Kidney epithelial cell (primary cell): ENCODE data around the gene TAF11L14. TPM values are rescaled to one million over a fixed set of nuclear protein-coding genes. Genes with fewer than 3 reads are reported as not detected.

ENCODE experiments used
- DNase-seq: peaks from one replicate; pipeline ENCODE4 v3.0.0-alpha.2; 2010; ENCODE audit warnings: low read depth
- H3K27me3 ChIP-seq: 2 replicates; pipeline ENCODE4 v1.6.0; 2011; ENCODE audit warnings: low read length; ENCODE audit not compliant: control insufficient read depth, insufficient read depth
- H3K36me3 ChIP-seq: 2 replicates; pipeline ENCODE4 v1.5.1; 2011; ENCODE audit warnings: low read length; ENCODE audit not compliant: control insufficient read depth, insufficient read depth
- H3K4me3 ChIP-seq: 2 replicates; pipeline ENCODE4 v1.5.1; 2011; ENCODE audit warnings: low read depth, mild to moderate bottlenecking, control low read depth, low read length
- CTCF ChIP-seq: IDR thresholded peaks from 2 replicates; pipeline ENCODE4 v1.5.1; 2011; ENCODE audit warnings: mild to moderate bottlenecking, moderate library complexity, low read length, control low read depth, inconsistent platforms; ENCODE audit not compliant: insufficient read depth, poor library complexity, severe bottlenecking
- total RNA-seq: library from RNA; depleted of rRNA; stranded (reverse); fragments of >200 nt; gene quantifications from 2 replicates; pipeline ENCODE4 v1.2.3, GENCODE V29; 2015

The TAF11L14 gene
- total RNA-seq, 1 donor from 2014 or later: not detected

GRCh38 chr5:17679597-17680203, 45.4 kb downstream of the TAF11L14 start:
- no peak for TF ChIP-seq CTCF

GRCh38 chr5:17680737-17681136, 46.5 kb downstream of the TAF11L14 start:
- Histone ChIP-seq H3K27me3 (no peaks in the 10 kb centered on the region), H3K4me3 (no peak overlapping the region), H3K36me3 (no peaks in the 10 kb centered on the region)
- no peak for TF ChIP-seq CTCF
- DNase-seq: no peak

More at GRCh38 chr5:17679597-17680203, 45.4 kb downstream of the TAF11L14 start:
- no peak for DNase-seq
- H3K27me3 ChIP-seq: no peaks in the 10 kb centered on the region
- no peak overlapping the region for H3K4me3 ChIP-seq
- H3K36me3 ChIP-seq: no peaks in the 10 kb centered on the region

Other genes with a start within 250 kb of the TAF11L14 start
- gene TAF11L2, start 136.2 kb upstream of the TAF11L14 start, total RNA-seq: not detected in 2 replicates
- not detected in 2 replicates for gene TAF11L3, start 116.1 kb upstream of the TAF11L14 start, total RNA-seq
- gene TAF11L4, start 112.7 kb upstream of the TAF11L14 start, total RNA-seq: not detected in 2 replicates
- gene TAF11L5, start 109.2 kb upstream of the TAF11L14 start, total RNA-seq: not detected in 2 replicates
- not detected in 2 replicates for gene TAF11L6, start 105.8 kb upstream of the TAF11L14 start, total RNA-seq
- gene TAF11L7, start 48.7 kb upstream of the TAF11L14 start, total RNA-seq: not detected in 2 replicates
- gene TAF11L8, start 43.5 kb upstream of the TAF11L14 start, total RNA-seq: not detected in 2 replicates
- not detected in 2 replicates for gene TAF11L9, start 40.1 kb upstream of the TAF11L14 start, total RNA-seq
- gene TAF11L10, start 36.6 kb upstream of the TAF11L14 start, total RNA-seq: not detected in 2 replicates
- not detected in 2 replicates for gene TAF11L11, start 30.3 kb upstream of the TAF11L14 start, total RNA-seq
- not detected in 2 replicates for gene TAF11L12, start 24.1 kb upstream of the TAF11L14 start, total RNA-seq
- not detected in 2 replicates for gene TAF11L13, start 2.4 kb upstream of the TAF11L14 start, total RNA-seq